Measurements from ENCODE around the gene IFNL4.

The IFNL4 gene

GRCh38 chr19:39262496-39262895 is 13.8 kb upstream of the IFNL4 start:
- H3K27me3 ChIP-seq (ENCODE audit: insufficient read depth, low read length, poor library complexity, severe bottlenecking): no peaks in the 10 kb centered on the region
- H3K36me3 ChIP-seq (ENCODE audit: insufficient read depth, low read length): no peaks in the 10 kb centered on the region
- H3K4me1 ChIP-seq (ENCODE audit: insufficient read depth, low read length, poor library complexity, severe bottlenecking): peaks cover 19% of the 10 kb centered on the region
- H3K9me3 ChIP-seq (ENCODE audit: insufficient read depth, low read depth, low read length): no peaks in the 10 kb centered on the region
- H3K4me2 ChIP-seq (ENCODE audit: low read depth, low read length, poor library complexity, severe bottlenecking): no peak overlapping the region
- H3F3A ChIP-seq (ENCODE audit: low read depth): no peaks in the 10 kb centered on the region
- no peak for TF ChIP-seq EZH2phosphoT487 (IDR thresholded peaks at IDR 0.05; ENCODE audit: borderline replicate concordance)
- TF ChIP-seq, protein P1, sequence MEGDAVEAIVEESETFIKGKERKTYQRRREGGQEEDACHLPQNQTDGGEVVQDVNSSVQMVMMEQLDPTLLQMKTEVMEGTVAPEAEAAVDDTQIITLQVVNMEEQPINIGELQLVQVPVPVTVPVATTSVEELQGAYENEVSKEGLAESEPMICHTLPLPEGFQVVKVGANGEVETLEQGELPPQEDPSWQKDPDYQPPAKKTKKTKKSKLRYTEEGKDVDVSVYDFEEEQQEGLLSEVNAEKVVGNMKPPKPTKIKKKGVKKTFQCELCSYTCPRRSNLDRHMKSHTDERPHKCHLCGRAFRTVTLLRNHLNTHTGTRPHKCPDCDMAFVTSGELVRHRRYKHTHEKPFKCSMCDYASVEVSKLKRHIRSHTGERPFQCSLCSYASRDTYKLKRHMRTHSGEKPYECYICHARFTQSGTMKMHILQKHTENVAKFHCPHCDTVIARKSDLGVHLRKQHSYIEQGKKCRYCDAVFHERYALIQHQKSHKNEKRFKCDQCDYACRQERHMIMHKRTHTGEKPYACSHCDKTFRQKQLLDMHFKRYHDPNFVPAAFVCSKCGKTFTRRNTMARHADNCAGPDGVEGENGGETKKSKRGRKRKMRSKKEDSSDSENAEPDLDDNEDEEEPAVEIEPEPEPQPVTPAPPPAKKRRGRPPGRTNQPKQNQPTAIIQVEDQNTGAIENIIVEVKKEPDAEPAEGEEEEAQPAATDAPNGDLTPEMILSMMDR (conservative IDR thresholded peaks at IDR 0.05; ENCODE audit: low read length): no peak
- no peak overlapping the region for H3K9ac ChIP-seq (ENCODE audit: low read depth, low read length, poor library complexity, severe bottlenecking)
- H2AFZ ChIP-seq (ENCODE audit: low read length): no peak overlapping the region
- H3K79me2 ChIP-seq (ENCODE audit: insufficient read depth, low read length): no peaks in the 10 kb centered on the region
- no peaks in the 10 kb centered on the region for H4K20me1 ChIP-seq (ENCODE audit: insufficient read depth, low read length, poor library complexity, severe bottlenecking)
- no peaks in the 10 kb centered on the region for H3K9me2 ChIP-seq (replicated peaks; ENCODE audit: low read depth, low read length)
- H3K4me3 ChIP-seq (ENCODE audit: low read length, poor library complexity, severe bottlenecking): no peak overlapping the region

GRCh38 chr19:39261704-39262103 is 13.0 kb upstream of the IFNL4 start:
- Histone ChIP-seq H3K9me2 (replicated peaks; ENCODE audit: low read depth, low read length) (no peaks in the 10 kb centered on the region), H3K9me3 (ENCODE audit: insufficient read depth, low read depth, low read length) (peaks cover 4% of the 10 kb centered on the region; the same call in 1 of the 2 replicates), H3K4me3 (ENCODE audit: low read length, poor library complexity, severe bottlenecking) (no peak overlapping the region), H4K20me1 (ENCODE audit: insufficient read depth, low read length, poor library complexity, severe bottlenecking) (no peaks in the 10 kb centered on the region), H3K4me1 (ENCODE audit: insufficient read depth, low read length, poor library complexity, severe bottlenecking) (peaks cover 19% of the 10 kb centered on the region), H3K9ac (ENCODE audit: low read depth, low read length, poor library complexity, severe bottlenecking) (no peak overlapping the region), H3K4me2 (ENCODE audit: low read depth, low read length, poor library complexity, severe bottlenecking) (no peak overlapping the region), H3F3A (ENCODE audit: low read depth) (no peaks in the 10 kb centered on the region), H3K27me3 (ENCODE audit: insufficient read depth, low read length, poor library complexity, severe bottlenecking) (no peaks in the 10 kb centered on the region), H2AFZ (ENCODE audit: low read length) (no peak overlapping the region), H3K36me3 (ENCODE audit: insufficient read depth, low read length) (no peaks in the 10 kb centered on the region), H3K79me2 (ENCODE audit: insufficient read depth, low read length) (no peaks in the 10 kb centered on the region)
- TF ChIP-seq, protein P1 (conservative IDR thresholded peaks at IDR 0.05; ENCODE audit: low read length): no peak
- no peak for TF ChIP-seq EZH2phosphoT487 (IDR thresholded peaks at IDR 0.05; ENCODE audit: borderline replicate concordance)

GRCh38 chr19:39257227-39257626 is 8.6 kb upstream of the IFNL4 start:
- Histone ChIP-seq H3K9me2 (replicated peaks; ENCODE audit: low read depth, low read length) (no peaks in the 10 kb centered on the region), H3F3A (ENCODE audit: low read depth) (peaks cover 11% of the 10 kb centered on the region), H3K4me2 (ENCODE audit: low read depth, low read length, poor library complexity, severe bottlenecking) (no peak overlapping the region), H3K27me3 (ENCODE audit: insufficient read depth, low read length, poor library complexity, severe bottlenecking) (no peaks in the 10 kb centered on the region), H3K36me3 (ENCODE audit: insufficient read depth, low read length) (no peaks in the 10 kb centered on the region), H3K79me2 (ENCODE audit: insufficient read depth, low read length) (no peaks in the 10 kb centered on the region), H3K9ac (ENCODE audit: low read depth, low read length, poor library complexity, severe bottlenecking) (no peak overlapping the region), H4K20me1 (ENCODE audit: insufficient read depth, low read length, poor library complexity, severe bottlenecking) (no peaks in the 10 kb centered on the region), H2AFZ (ENCODE audit: low read length) (no peak overlapping the region), H3K4me3 (ENCODE audit: low read length, poor library complexity, severe bottlenecking) (no peak overlapping the region), H3K4me1 (ENCODE audit: insufficient read depth, low read length, poor library complexity, severe bottlenecking) (peaks cover 39% of the 10 kb centered on the region), H3K9me3 (ENCODE audit: insufficient read depth, low read depth, low read length) (peaks cover 5% of the 10 kb centered on the region; the same call in 1 of the 2 replicates)
- TF ChIP-seq, protein P1 (conservative IDR thresholded peaks at IDR 0.05; ENCODE audit: low read length): no peak
- no peak for TF ChIP-seq EZH2phosphoT487 (IDR thresholded peaks at IDR 0.05; ENCODE audit: borderline replicate concordance)
